ENCODE data around the gene CCL4.

DNA sequence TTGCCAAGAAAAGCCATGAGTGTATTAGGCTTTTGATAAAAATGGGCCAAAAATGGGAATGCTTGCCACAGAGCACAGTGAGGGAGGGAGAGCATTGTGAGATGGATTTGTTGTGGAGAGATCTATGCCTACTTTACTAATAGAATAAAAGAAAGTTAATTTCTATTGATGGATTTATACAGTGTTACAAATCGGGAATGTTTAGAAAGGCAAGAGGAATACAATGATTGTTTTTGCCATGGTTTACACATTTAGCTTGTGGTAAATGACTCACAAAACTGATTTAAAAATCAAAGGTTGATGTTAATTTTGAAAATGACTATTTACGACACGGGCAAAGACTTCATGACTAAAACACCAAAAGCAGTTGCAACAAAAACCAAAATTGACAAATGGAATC is 16.6 kb downstream of the CCL4 start:
- TF ChIP-seq EZH2 (IDR thresholded peaks at IDR 0.05; ENCODE audit: borderline replicate concordance, insufficient read depth, low read length, poor library complexity, severe bottlenecking) (no peak), TAF1 (IDR thresholded peaks at IDR 0.05; ENCODE audit: low read depth) (no peak), POLR2AphosphoS5 (IDR thresholded peaks at IDR 0.05) (no peak), MXI1 (conservative IDR thresholded peaks at IDR 0.05; ENCODE audit: poor library complexity, severe bottlenecking) (no peak)
- TF ChIP-seq, protein P1, sequence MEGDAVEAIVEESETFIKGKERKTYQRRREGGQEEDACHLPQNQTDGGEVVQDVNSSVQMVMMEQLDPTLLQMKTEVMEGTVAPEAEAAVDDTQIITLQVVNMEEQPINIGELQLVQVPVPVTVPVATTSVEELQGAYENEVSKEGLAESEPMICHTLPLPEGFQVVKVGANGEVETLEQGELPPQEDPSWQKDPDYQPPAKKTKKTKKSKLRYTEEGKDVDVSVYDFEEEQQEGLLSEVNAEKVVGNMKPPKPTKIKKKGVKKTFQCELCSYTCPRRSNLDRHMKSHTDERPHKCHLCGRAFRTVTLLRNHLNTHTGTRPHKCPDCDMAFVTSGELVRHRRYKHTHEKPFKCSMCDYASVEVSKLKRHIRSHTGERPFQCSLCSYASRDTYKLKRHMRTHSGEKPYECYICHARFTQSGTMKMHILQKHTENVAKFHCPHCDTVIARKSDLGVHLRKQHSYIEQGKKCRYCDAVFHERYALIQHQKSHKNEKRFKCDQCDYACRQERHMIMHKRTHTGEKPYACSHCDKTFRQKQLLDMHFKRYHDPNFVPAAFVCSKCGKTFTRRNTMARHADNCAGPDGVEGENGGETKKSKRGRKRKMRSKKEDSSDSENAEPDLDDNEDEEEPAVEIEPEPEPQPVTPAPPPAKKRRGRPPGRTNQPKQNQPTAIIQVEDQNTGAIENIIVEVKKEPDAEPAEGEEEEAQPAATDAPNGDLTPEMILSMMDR (IDR thresholded peaks at IDR 0.05; ENCODE audit: poor library complexity, severe bottlenecking) = no peak

All from neural cell (in vitro differentiated cells).